ENCODE data around the gene NRCAM.
"Not testable (repeated sequence)": the region's sequence is repeated elsewhere in the genome, so short reads cannot be mapped to it uniquely, and the experiment has no call there.

The NRCAM gene

DNA sequence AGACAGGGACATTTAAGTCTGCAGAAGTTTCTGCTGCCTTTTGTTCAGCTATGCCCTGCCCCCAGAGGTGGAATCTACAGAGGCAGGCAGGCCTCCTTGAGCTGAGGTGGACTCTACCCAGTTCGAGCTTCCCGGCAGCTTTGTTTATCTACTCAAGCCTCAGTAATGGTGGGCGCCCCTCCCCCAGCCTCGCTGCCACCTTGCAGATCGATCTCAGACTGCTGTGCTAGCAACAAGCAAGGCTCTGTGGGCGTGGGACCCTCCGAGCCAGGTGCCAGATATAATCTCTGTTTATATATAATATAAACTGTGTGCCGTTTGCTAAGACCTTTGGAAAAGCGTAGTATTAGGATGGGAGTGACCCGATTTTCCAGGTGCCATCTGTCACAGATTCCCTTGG, 63.1 kb downstream of the NRCAM start:
- not testable (repeated sequence) for FAIRE-seq

GRCh38 chr7:108387686-108388085, 68.5 kb downstream of the NRCAM start:
- FAIRE-seq, result not testable (repeated sequence)

- no peak for FAIRE-seq
Measured at GRCh38 chr7:108385834-108386422, 70.3 kb downstream of the NRCAM start.

DNA sequence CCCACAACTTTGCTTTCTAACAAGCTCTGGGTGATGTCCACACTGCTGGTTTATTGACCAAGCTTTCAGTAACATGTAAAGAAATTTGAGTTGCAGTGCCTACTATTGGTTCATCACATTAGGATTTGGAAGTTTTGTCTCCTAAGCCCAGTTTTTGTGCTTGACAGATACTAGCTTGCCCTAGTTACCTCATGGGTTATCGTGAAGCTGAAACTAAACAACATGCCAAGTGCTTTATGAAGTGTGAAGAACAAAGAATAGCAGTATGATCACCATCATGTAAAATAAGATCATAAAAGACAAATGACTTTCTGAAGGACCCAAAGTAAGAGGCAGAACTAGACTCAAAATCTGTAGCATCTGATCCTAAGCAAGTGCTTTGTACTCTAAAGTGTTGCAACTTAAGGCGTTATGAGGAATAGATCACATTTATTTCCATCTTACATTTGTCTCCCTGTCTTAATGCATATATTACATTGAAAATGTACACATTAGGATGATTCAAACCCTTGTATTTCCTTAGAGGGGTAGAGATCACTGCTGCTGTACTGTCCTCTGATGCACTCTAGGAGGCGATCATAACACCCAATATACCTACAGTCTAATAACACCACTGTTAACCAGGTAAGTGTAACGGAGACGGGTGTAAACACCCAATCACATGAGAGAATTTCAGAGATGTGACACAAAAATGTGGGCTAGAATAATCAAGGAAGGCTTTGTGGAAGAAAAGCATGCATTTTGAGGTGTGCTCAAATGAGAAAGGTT, 71.3 kb downstream of the NRCAM start:
- no peak for FAIRE-seq

- no peak for FAIRE-seq
Measured at GRCh38 chr7:108382932-108383331, 73.3 kb downstream of the NRCAM start.

GRCh38 chr7:108380517-108380916, 75.7 kb downstream of the NRCAM start:
- no peak for FAIRE-seq

- FAIRE-seq, result no peak
Measured at GRCh38 chr7:108376206-108376605, 80.0 kb downstream of the NRCAM start.

- FAIRE-seq, result no peak
Measured at GRCh38 chr7:108375668-108376067, 80.6 kb downstream of the NRCAM start.

DNA sequence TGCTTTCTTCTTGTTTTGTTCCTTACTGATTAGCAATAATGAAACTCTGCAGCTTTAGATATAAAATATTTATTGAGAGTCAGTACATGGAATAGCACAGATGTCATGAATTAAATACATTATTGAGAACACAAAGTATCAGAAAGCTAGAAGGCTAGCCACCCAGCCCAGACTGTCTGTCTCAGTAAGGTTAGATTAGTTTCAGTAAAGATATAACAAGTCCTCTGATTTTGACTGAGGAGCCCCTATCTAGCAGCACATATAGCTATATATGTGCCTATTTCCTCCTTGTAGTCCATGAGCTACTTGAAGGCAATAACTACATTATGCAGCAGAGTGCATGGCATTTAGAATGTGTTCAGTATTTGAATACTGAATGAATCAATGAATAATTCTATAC, 81.3 kb downstream of the NRCAM start:
- FAIRE-seq, result no peak

GRCh38 chr7:108372618-108373017, 83.6 kb downstream of the NRCAM start:
- FAIRE-seq, result no peak

GRCh38 chr7:108370616-108371015, 85.6 kb downstream of the NRCAM start:
- no peak for FAIRE-seq

- no peak for FAIRE-seq
Measured at GRCh38 chr7:108368466-108368865, 87.8 kb downstream of the NRCAM start.

GRCh38 chr7:108367946-108368345, 88.3 kb downstream of the NRCAM start:
- no peak for FAIRE-seq

GRCh38 chr7:108367314-108367713, 88.9 kb downstream of the NRCAM start:
- FAIRE-seq, result no peak

GRCh38 chr7:108363659-108364058, 92.6 kb downstream of the NRCAM start:
- FAIRE-seq, result no peak

DNA sequence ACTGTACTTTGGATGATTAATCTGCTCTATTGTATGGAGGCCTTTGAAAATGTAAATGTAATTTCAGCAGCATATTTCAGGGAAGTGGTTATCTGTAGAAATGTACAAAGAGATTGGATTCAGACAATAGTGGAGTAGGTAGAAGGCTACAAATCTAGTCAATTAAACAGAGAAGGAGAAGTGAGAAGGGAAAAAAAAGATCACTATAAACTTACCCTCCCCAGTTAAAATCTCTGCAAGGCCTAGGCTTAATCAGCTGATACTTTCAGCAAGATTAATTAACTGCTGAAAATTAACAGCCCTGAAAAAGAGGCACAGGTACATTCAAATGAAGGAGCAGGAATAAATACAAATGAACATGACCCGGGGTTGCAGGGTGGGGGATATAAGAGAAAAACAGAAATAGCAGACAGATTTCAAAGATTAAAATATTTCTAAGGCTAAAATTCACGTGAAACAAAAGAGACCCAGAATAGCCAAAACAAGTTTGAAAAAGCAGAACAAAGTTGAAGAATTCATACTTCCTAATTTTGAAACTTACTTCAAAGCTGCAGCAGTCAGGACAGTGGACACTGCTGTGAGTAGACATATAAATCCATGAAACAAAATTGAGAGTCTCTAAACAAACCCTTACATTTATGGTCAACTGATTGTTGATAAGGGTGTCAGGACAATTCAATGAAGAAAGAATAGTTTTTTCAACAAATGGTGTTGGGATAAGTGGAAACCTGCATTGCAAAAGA, 96.0 kb downstream of the NRCAM start:
- FAIRE-seq, result no peak

GRCh38 chr7:108358553-108358952, 97.7 kb downstream of the NRCAM start:
- FAIRE-seq, result no peak

GRCh38 chr7:108351729-108352131, 104.5 kb downstream of the NRCAM start:
- FAIRE-seq, result no peak

DNA sequence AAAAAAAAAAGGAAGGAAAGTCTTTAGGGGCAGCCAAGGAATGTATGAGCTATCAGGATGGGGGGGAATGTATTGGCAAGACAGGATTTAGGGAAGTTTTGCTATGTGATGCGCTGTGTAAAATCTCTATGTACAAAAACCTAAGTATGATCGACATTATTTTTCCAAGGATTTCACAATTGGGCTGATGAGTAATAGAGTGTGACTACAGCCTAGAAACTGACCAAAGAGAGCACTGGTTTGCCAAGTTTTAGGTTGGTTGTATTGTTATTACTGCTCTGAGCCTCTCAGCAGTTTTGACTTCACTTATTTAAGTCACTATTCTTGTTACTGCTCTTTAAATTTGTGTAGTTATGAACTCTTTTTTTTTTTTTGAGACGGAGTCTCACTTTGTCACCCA, 107.3 kb downstream of the NRCAM start:
- no peak for FAIRE-seq

DNA sequence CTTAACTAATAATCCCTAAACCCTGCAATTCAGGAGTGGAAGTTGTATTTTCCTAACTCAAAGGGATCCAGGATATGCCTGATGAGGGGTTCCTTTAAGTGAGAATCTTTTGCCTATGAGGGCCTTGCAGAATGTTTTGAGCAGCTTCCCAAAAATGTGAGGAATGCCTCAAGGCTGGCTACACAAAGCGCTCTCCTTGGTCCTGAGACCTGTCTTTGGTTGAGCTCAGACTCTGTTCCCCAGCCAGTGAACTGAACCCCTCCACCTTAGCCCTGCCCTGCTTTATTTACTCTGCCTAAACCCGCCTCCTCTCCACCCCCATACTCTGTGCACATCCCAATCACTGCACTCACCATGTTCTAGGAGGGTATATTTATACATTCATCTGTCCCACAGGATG, 108.6 kb downstream of the NRCAM start:
- no peak for FAIRE-seq

- no peak for FAIRE-seq
Measured at GRCh38 chr7:108345710-108346336, 110.4 kb downstream of the NRCAM start.

GRCh38 chr7:108340856-108341411, 115.3 kb downstream of the NRCAM start:
- FAIRE-seq, result no peak

- FAIRE-seq, result not testable (repeated sequence)
Measured at GRCh38 chr7:108340406-108340805, 115.8 kb downstream of the NRCAM start.

All from TTC549 (cell line).